Heart left ventricle (tissue), 16 donors: Measurements from ENCODE around the gene TEDDM1. TPM values are rescaled to one million over a fixed set of nuclear protein-coding genes. Genes with fewer than 3 reads are reported as not detected.

Experiments used
- ATAC-seq, 4 donors: fragments of 200-7000 bp; cut with Tn5 transposase; one replicate each; pipeline ENCODE4 v1.9.1; 2020 to 2022; ENCODE audit warnings: moderate library complexity in 4 of 4, mild to moderate bottlenecking in 3 of 4, moderate number of reproducible peaks in 1 of 4
- DNase-seq, 5 donors: peaks; one replicate each; pipeline ENCODE4 v3.0.0-alpha.2; 2020
- H3K27ac ChIP-seq, 12 donors: fragments of 200-600 bp; sonication (generic) in 4 of 12; one replicate each; pipeline versions ENCODE4 v1.5.0 to v1.8.0; 2016 to 2022; ENCODE audit warnings: mild to moderate bottlenecking in 2 of 12
- H3K27me3 ChIP-seq, 9 donors: fragments of 200-600 bp; sonication (generic) in 2 of 9; one replicate each; pipeline versions ENCODE4 v1.5.1 to v1.8.0; 2016 to 2022; ENCODE audit warnings: mild to moderate bottlenecking in 3 of 9
- H3K36me3 ChIP-seq, 9 donors: fragments of 200-600 bp; sonication (generic) in 2 of 9; one replicate each; pipeline versions ENCODE4 v1.5.0 to v1.8.0; 2018 to 2022; ENCODE audit warnings: mild to moderate bottlenecking in 2 of 9
- H3K4me1 ChIP-seq, 12 donors: fragments of 200-600 bp; sonication (generic) in 4 of 12; one replicate each; pipeline versions ENCODE4 v1.5.0 to v1.8.0; 2016 to 2022; ENCODE audit warnings: mild to moderate bottlenecking in 3 of 12
- H3K4me3 ChIP-seq, 12 donors: fragments of 200-600 bp; sonication (generic) in 4 of 12; one replicate each; pipeline versions ENCODE4 v1.5.0 to v1.8.0; 2017 to 2022; ENCODE audit warnings: mild to moderate bottlenecking in 9 of 12, moderate library complexity in 4 of 12
- H3K9me3 ChIP-seq, 12 donors: fragments of 200-600 bp; sonication (generic) in 4 of 12; one replicate each; pipeline versions ENCODE4 v1.5.0 to v1.8.0; 2016 to 2022; ENCODE audit warnings: mild to moderate bottlenecking in 1 of 12
- CTCF ChIP-seq, 12 donors: fragments of 200-600 bp; sonication (generic) in 4 of 12; IDR thresholded peaks; one replicate each; pipeline versions ENCODE4 v1.5.0 to v1.8.0; 2018 to 2022; ENCODE audit warnings: antibody characterized with exemption in 12 of 12, mild to moderate bottlenecking in 5 of 12
- POLR2A ChIP-seq, 2 donors: fragments of 450-650 bp; IDR thresholded peaks; one replicate each; pipeline ENCODE4 v1.6.1; 2017; ENCODE audit warnings: antibody characterized with exemption in 2 of 2, mild to moderate bottlenecking in 2 of 2, moderate library complexity in 2 of 2
- WGBS, 4 donors: extraction: QIAGEN DNeasy Blood & Tissue Kit in 2 of 4; methylation state at CpG; one replicate each; pipeline versions ENCODE4 v1.1.5 to v1.1.7; 2013 to 2018; 5-methylcytosine and 5-hydroxymethylcytosine counted together
- intact Hi-C, 10 donors: fragments of 100-400 bp; cut with DNase I; formaldehyde crosslinking; loops; one replicate each; pipeline versions ENCODE4 v1.11.1 to v1.14.2; 2022
- polyA plus RNA-seq, 2 donors: library from polyadenylated mRNA; stranded (reverse); fragments of 200-250 nt; gene quantifications; one replicate each; pipeline ENCODE4 v1.2.3, GENCODE V29; 2013
- total RNA-seq, 9 donors: library from RNA; depleted of rRNA in 2 of 9; stranded (reverse); fragments of >200 nt in 2 of 9; fragmentation: NEBNext Ultra II Directional in 3 of 9; extraction: Animal tissue kit (Norgen Biotek cat#: 25700) in 3 of 9; gene quantifications; one replicate each; pipeline versions ENCODE4 v1.1.0 to v1.2.4, GENCODE V29; 2016 to 2023
- donor health status: ischemic (EF 13 %, LVEDD 7.1; RV severe dilation, severe dysfunction).
- donor health status: healthy with polysubstance abuse.
- donor health status: DM: no; HTN: yes; CAD: no.
- donor health status: DM: no; HTN: no; CAD: no.
- donor health status: ischemic (EF 25% LVEDD 6.9; RV normal size, moderate dysfunction).
- donor health status: ischemic (EF 25% LVEDD 5.7; RV mildly dilated, moderate dysfunction).
- donor health status: healthy.
- donor health status: DM: yes; HTN: yes; CAD: no.
- donor health status: ischemic (EF 35%, LVEDD 5.7; RV mildly dilated, moderate dysfunction).
- donor health status: nonischemic (EF 11% LVEDD 7.7; RV severe dilation, severe dysfunction).
- donor health status: DM: yes; HTN: yes; CAD: no.
- donor health status: PGD.
- donor health status: ischemic (EF 29% LVEDD 5.4; RV normal size, mild dysfunction).
- donor health status: nonischemic (EF 23%, LVEDD 6.1; RV moderate dilation, normal function).

TEDDM1 gene
- total and polyA plus RNA-seq, 11 donors, result not detected

GRCh38 chr1:182367926-182368325 lies 32.5 kb downstream of the TEDDM1 start:
- intact Hi-C loops, result loop anchor here in 1 of 10 donors (10.0 kb wide), 1 partner anchor 133 kb away; no protein-coding TSS in a partner anchor
- Histone ChIP-seq H3K27me3 (no peaks in the 10 kb centered on the region), H3K4me1 (peaks cover 0 to 17% (median 6%) of the 10 kb centered on the region in 12 donors), H3K36me3 (no peaks in the 10 kb centered on the region), H3K9me3 (no peaks in the 10 kb centered on the region), H3K4me3 (no peak overlapping the region), H3K27ac (no peak overlapping the region)
- no peak for ATAC-seq
- TF ChIP-seq CTCF (IDR thresholded peaks at IDR 0.05) (no peak), POLR2A (IDR thresholded peaks at IDR 0.05) (no peak)
- DNase-seq, result no peak
- whole genome bisulfite sequencing, 4 donors, result 60 to 68% (median 64%) methylated on average over 2 of the region's 2 CpGs

GRCh38 chr1:182366596-182366995 lies 33.9 kb downstream of the TEDDM1 start:
- Histone ChIP-seq H3K36me3 (no peaks in the 10 kb centered on the region), H3K4me1 (peaks cover 0 to 21% (median 6%) of the 10 kb centered on the region in 12 donors), H3K9me3 (no peaks in the 10 kb centered on the region), H3K27me3 (no peaks in the 10 kb centered on the region), H3K27ac (no peak overlapping the region), H3K4me3 (no peak overlapping the region)
- intact Hi-C loops, result loop anchor here in 1 of 10 donors (10.0 kb wide), 1 partner anchor 132 kb away; no protein-coding TSS in a partner anchor
- WGBS, 4 donors, result 94 to 97% (median 96%) methylated on average over 2 of the region's 2 CpGs
- no peak for ATAC-seq
- DNase-seq, result no peak
- no peak for TF ChIP-seq POLR2A (IDR thresholded peaks at IDR 0.05)
- no peak for TF ChIP-seq CTCF (IDR thresholded peaks at IDR 0.05)

- 64 to 77% (median 70%) methylated on average over 7 of the region's 7 CpGs for WGBS, 4 donors
- intact Hi-C loops, result loop anchor here in 1 of 10 donors (10.0 kb wide), 1 partner anchor 125 kb away; no protein-coding TSS in a partner anchor
- Histone ChIP-seq H3K4me1 (peaks cover 0 to 29% (median 0%) of the 10 kb centered on the region in 12 donors), H3K27ac (peak overlapping the region in 2 of 12 donors; percentile 16 to 45), H3K27me3 (no peaks in the 10 kb centered on the region), H3K4me3 (no peak overlapping the region), H3K9me3 (no peaks in the 10 kb centered on the region), H3K36me3 (no peaks in the 10 kb centered on the region)
- no peak for TF ChIP-seq CTCF (IDR thresholded peaks at IDR 0.05)
- TF ChIP-seq POLR2A (IDR thresholded peaks at IDR 0.05), result no peak
- ATAC-seq, result no peak
- DNase-seq, result no peak
Measured at GRCh38 chr1:182359645-182360044, 40.8 kb downstream of the TEDDM1 start.

- H3K27me3 ChIP-seq, result no peaks in the 10 kb centered on the region
- H3K4me3 ChIP-seq, result no peak overlapping the region
- no peaks in the 10 kb centered on the region for H3K9me3 ChIP-seq
- peaks cover 0 to 25% (median 0%) of the 10 kb centered on the region in 12 donors for H3K4me1 ChIP-seq
- H3K36me3 ChIP-seq, result no peaks in the 10 kb centered on the region
- intact Hi-C loops, result no loop called here
- ATAC-seq (peak in 2 of 4 donors; percentile 9 to 21), DNase-seq (no peak)
- TF ChIP-seq POLR2A (IDR thresholded peaks at IDR 0.05) (no peak), CTCF (IDR thresholded peaks at IDR 0.05) (peak in 1 of 12 donors; percentile 13)
- peak overlapping the region in 3 of 12 donors; percentile 6 to 45 (median 9) for H3K27ac ChIP-seq
- 63 to 73% (median 65%) methylated on average over 4 of the region's 4 CpGs for WGBS, 4 donors
Measured at GRCh38 chr1:182357913-182358312, 42.6 kb downstream of the TEDDM1 start.
